GM18507 (cell line): Measurements from ENCODE around the gene TBC1D10A.

ENCODE experiments used
- DNase-seq: peaks from one replicate; pipeline ENCODE4 v3.0.0; 2011; ENCODE audit warnings: low read depth; ENCODE audit not compliant: insufficient read length; ENCODE audit errors: extremely low spot score
- FAIRE-seq: peaks from 2 replicates; lab custom pipeline; 2011; peaks lifted over from hg19 to GRCh38; lab: Jason Lieb, UNC

The TBC1D10A gene

DNA sequence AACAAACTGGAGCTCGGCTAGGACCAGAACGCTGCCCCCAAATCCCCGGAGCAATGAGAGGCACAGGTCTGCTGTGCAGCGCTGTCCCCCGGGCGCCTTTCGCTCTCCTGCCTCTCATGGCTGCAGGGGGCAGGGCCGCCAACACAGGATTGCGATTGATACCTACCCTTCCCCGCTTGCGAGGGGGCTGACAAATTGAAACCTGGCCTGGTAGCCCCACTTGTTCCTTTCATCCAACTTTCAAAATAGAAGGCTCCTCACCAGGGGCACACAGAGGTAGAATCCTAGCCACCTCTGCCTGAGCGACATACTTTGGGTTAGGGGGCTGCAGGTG, 36.8 kb downstream of the TBC1D10A start:
- DNase-seq, result no peak
- FAIRE-seq, result no peak

DNA sequence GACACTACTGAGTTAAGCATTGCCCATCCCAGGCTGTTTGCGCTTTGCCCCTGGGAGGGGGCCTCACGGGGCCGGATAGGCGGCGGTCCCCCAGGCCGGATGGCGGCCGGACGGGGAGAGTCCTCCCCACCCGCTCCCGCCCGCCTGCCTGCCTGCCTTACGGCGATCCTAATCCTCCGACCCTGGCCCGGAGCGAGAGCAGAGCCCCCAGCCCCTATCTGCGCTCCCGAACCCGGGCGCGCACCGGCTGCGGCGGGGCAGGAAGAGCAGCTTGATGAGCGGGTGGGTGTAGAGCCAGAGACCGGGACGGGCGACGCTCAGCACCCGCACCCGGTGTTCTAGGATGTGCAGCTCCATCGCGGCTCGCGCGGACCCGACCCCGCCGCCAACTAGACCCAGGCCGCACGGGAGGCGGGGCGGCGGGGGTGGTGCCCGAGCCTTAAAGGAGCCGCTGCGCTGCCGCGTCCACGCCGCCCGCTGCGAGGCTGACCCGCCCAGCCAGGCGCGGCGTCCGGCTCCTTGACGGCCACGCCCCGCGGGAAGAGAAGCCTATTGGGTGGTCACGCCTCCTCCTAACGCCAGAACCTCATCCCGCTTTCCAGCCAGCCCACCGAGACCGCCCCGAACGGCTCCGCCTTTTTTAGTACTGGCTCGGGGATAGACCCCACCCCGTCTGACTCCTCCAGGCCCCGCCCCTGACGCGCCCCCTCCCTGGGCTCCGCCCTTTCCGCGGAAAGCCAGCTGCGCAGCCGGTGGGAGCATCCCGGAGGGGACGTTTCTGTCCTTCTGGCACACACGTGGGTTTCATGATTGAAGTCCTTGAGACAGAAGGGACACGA, 37.4 kb downstream of the TBC1D10A start, which contains the start of gene CASTOR1:
Gene CASTOR1 (minus strand): TSS at position 365 of the 839 bp plus-strand sequence. CDS start 8 bp downstream, at position 357.
- DNase-seq, result peak; percentile 92
- peak; percentile 95 for FAIRE-seq

DNA sequence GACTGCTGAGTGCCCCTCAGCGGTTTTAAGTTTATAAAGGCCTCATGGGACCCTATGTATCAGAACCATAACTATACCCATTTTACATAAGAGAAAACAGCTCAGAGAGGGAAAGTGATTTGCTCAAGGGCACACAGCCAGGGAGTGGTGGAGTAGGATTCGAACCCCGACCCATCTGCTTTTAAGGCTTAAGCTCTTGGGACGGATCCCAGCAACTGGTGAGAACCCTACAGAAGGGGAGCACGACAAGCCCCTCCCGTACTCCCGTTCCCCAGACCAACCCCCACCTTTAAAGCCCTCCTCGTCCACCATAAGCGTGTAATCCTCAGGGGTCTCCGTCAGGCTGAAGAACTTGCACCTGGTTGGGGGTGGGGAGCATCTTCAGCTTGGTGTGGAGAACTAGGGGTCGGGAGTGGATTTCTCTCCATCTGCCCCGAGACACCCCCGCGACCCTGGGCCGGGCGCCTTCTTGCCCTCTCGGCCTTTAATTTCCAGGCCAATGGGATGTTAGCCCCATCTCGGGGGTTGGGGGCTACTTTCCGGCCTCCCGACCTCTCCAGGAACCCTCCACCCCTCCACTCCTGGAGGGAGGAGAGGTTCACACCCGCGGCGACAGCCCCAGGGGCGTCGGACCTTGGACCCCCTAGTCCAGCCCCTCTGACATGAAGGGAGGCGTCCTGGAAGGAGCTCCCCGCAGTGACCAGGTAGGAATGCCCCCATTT, 38.2 kb downstream of the TBC1D10A start:
- no peak for FAIRE-seq

DNA sequence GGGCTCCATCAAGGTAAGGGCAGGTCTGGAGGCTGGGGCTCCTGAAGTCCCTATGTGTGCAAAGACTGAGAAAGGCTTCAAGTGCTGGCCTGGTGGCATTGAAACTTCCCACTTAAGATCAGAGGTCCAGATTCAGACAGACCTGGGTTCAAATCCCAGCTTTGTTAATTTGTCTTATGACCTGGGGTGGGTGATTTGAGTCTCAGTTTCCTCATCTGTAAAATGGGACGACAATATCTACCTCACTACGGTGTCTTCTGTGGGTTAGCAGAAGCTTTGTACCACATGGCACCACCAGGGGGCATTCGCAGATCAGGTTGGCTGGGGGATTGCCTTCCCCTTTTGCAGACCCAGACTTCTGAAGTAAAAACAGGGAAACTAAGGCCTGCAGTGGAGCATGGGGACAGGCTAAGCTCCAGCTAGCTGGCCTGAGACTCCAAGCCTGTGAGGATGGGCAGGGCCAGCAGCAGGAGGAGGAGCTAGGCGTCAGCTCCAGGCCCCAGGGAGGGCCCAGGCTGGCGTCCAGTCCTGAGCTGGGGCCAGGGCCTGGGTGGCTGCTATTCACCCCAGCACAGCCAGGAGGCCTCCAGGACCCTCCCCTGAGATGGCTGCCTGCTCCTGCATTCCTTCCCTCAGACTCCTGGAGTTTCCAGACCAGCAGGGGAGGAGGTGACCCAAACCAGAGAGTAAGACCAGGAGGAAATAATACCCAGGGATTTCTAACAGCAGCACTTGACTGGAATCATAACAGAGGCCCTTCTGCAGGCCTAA, 38.9 kb downstream of the TBC1D10A start:
- FAIRE-seq (peak; percentile 96), DNase-seq (no peak)

More for the DNA sequence above, 38.2 kb downstream of the TBC1D10A start:
- DNase-seq, result no peak

DNA sequence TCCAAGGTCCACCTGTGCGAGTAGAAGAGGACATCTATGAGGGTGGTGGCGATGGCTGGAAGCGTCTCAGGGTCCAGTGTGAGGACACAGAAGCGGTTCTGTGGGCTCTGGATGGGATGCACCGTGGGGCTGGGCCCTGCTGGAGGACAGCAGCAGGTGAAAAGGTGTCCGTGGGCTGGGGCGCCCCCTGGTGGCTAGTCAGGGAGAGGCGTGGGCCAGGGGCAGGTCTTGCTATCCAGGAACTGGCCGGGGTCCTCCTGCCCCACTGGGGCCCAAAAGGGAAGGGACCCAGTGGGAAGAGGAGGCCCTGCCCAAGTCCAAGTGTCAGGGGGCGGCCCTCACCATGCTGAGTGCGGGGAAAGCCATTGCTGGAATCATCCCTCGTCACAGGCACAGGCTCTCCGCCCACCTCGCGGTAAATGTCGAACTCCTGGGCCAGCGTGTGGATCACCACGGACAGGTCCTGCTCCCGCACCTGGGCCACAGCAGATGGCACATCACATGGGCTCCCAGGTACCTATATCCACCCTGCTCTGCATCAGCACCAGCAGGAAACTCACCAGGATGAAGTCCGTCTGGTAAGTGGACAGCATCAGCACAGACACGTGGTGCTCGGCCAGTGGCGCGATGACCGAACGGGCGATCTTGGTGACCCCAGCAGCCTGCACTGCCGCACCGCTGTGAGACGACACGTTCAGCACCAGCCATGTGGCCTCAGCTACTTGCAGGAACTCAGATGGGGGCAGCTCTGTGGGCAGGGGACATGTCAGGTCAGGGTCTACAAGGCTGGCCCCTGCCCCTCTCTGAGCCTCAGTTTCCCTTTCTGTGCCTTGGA, 39.7 kb downstream of the TBC1D10A start:
- DNase-seq, result no peak
- peak; percentile 66 for FAIRE-seq

DNA sequence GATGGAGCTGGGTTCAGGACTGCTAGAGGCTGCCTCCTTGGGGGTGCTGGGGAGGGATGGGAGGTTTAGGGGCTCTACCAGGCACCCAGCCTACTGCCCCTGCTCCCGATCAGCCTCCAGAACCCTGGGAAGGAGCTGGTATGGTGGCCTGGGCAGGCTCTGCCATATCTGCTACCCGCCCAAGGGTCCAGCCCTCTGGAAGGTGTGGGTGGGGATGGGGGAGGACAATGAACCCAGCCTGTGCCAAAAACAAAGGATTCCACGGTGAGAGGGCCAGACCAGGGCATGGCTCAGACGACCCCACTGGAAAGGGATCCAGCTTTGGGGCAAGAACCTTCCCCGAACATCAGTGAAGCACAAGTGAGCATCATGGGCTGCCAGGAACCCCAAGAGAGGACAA, 40.4 kb downstream of the TBC1D10A start:
- DNase-seq, result no peak
- no peak for FAIRE-seq

DNA sequence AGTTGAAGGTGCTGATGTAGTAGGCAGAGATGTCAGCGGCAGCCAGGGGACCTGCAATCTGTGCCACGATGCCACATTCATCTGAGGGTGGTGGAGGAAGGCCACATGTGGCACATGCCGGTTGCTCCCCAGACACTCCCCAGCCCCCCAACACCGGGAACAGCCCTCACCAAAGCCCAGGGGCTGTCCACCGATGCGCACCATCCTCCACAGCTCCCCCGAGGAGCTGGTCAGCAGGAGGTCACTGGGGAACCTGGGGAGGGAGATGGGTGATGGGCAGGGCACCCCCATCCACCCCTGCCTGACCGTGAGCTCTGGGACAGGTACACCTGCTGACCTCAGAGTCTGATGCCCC, 40.9 kb downstream of the TBC1D10A start:
- FAIRE-seq (no peak), DNase-seq (no peak)

DNA sequence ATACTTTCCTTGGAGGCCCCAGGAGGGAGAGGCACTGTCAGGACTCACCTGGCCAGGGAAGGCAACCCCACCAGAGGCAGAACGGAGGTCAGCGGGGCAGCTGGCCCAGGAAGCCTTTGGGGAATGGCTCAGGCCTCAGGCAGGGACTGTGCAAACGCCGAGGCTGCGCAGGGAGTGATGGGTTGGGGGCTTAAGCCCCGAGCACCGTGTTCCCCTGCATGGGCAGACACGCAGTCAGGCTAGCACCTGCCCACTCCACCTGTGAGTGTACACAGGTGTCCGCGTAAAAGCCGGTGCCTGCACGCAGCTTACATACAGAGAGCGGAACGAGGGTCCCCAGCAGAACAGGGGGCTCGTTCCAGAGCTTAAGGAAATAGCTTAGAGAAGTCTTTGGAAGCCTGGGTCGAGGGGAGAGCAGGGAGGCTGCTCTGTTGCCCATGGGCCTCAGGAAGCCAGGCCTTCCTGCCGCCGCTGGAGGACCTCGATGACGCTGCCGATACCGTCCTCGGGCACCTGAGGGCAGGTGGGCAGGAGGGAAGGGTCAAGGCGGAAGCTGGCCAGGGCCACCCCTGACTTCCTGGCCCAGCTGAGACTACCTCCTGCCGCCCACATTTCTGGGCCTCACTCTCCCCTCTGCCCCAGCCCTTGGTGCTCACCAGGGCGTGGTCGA, 41.4 kb downstream of the TBC1D10A start:
- DNase-seq (no peak), FAIRE-seq (no peak)

DNA sequence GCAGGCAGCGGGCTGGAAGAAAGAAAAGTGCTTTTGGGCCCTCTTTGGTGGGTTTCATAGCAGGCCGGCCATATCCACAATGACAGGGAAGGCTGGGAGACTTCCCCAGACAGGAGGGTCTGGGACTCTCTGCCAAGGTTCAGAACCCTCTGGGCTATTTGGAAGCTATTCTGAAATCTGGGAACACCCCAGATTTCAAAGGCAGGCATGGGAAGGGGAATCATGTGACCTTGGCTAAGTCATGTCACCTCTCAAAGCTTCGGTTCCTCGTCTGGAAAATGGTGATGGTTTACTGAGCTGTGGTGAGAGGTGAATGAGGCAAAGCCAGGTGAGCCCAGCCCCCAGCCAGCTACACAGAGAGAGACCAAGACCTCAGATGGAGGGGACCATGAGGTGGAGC, 42.1 kb downstream of the TBC1D10A start:
- DNase-seq (no peak), FAIRE-seq (no peak)

DNA sequence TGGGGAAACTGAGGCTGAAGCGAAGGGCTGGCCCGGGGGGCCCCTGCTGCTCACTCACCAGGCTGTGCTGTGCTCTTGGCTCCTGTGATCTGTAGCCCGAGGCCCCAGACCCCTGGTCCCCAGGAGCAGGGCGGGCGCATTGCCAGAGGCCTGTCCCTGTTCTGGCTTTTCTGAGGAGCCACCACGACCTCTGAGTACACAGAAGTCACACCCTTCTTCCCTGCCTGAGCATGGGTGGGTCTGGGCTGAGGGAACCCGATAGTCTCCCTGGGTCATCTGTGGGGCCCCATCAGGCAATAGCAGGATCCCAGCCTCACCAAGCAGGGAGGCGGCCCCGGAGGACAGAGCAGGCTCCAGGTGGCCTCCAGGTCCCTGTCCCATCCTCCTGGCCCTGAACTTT, 42.6 kb downstream of the TBC1D10A start:
- DNase-seq, result no peak
- FAIRE-seq, result no peak

DNA sequence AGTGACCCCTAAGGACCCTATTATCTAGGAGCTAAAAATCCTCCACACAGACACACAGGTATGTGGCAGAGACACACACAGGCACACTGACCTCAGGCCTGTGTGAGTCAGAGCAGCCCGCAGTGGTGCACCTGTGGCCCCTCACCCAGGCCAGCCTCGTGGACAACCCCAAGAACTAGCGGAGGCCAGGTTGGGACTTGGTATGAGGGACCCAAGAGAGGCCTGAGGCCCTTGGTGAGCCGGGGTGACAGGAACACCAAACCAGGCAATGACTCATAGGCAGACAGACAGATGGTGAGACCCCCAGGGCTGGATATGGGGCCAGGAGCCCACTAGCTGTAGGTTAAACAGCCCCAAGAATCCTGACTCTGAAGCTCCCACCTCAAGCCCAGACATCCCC, 43.4 kb downstream of the TBC1D10A start:
- DNase-seq, result no peak
- FAIRE-seq, result no peak

DNA sequence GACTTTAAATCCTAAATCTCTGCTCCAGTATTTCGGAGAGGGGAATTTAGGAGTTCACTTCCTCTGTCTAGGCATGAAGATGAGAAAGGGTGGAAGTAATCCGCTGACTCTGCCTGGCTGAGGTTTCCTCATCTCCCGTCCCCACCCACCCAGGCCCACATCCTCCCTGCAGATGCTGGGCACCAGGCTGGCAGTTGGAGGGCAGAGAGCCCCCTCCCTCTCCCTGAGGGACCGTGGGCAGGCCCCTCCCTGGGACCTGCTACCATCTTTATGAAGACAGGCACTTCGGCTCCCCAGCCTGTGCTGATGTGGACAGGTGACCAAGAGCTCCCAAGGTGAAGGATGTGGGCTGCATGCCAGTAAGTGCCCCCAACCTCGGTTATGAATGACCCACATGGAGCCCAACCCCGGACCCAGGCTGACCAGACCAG, 44.1 kb downstream of the TBC1D10A start:
- DNase-seq, result no peak
- FAIRE-seq, result no peak

DNA sequence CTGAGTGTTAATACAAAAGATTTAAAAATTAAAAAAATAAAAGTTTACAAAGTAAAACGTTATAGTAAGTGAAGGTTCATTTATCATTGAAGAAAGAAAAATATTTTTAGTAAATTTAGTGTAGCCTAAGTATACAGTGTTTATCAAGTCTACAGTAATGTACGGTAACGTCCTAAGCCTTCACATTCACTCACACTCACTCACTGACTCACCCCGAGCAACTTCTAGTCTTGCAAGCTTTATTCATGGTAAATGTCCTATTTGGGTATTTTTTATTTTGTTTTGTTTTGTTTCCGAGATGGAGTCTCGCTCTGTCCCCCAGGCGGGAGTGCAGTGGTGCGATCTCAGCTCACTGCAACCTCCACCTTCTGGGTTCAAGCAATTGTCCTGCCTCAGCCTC, 46.2 kb downstream of the TBC1D10A start:
- no peak for FAIRE-seq
- DNase-seq, result no peak

DNA sequence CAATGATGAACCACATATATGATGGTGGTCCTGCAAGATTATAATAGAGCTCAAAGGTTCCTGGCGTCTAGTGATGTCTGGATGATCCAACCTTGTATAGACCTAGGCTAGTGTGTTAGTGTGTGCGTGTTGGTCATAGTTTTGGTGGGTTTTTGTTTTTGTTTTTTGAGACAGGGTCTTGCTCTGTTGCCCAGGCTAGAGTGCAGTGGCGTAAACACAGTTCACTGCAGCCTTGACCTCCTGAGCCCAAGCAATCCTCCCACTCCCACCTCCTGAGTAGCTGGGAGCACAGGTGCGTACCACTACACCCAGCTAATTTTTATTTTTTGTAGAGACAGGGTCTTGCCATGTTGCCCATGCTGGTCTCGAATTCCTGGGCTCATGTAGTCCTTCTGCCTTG, 46.8 kb downstream of the TBC1D10A start:
- DNase-seq, result no peak
- FAIRE-seq, result no peak

DNA sequence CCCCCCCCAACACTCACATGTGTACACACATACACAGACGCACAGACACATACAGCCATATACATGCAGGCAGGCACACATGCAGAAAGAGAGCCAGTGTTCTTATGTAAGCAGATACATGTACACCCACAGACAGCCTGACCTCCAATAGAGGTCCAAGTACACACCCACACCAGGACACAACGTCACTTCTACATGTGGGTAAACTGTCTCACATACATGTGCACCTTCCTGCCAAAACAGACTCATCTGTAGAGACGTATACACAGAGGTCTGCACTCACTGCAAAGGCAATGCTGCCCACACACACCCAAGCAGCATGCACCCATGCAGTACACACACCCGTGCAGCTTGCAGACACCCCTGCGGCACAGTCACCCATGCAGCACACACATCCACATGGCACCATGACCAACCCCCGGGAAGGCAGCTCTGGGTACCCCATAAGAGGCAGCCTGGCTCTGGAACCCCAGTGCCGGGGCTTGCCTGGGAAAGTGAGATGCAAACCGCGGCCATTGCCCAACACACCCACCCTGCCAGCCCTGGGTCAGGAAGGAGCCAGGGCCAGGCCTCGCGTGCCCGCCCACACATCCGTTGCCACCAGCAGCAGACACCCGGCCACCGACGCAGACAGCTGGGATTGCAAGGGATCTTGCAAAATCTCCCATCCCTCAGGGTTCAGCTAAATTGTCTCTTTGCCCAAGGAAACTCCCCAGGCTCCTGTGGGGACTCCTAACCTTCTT, 47.5 kb downstream of the TBC1D10A start:
- DNase-seq, result no peak
- no peak for FAIRE-seq

DNA sequence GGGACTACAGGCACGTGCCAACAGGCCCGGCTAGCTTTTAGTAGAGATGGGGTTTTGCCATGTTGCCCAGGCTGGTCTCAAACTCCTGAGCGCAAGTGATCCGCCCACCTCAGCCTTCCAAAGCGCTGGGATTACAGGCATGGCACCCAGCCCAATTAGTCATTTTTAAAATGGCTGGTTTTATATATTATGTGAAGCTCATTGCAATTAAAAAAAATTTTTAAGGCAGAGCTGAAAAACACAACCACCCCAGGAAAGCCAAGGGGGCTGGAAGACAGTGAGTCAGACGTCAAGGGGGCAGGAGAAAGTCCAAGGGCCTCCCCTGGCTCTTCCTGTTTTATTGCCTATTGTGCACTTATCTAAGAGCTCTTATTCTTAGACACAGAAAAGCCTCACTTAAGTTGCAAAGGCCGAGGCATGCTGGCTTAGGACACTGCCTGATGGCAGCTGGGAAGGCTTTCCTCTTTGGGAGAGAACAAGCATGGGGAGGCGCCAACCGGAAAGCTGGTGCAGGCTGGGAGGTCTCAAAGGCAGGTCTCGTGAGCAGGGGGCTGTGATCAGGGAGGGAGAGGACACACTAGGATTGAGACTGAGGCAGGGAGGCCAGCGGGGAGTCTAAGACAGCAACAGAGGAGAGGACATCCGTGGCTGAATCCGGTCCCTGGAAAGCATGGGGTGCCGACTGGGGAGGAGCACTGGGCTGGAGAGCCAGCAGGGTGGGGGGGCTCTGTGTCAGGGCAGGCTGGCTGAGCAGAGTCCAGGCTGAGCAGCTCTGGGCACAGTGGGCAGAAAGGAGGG, 49.0 kb downstream of the TBC1D10A start:
- DNase-seq, result no peak
- FAIRE-seq, result no peak

DNA sequence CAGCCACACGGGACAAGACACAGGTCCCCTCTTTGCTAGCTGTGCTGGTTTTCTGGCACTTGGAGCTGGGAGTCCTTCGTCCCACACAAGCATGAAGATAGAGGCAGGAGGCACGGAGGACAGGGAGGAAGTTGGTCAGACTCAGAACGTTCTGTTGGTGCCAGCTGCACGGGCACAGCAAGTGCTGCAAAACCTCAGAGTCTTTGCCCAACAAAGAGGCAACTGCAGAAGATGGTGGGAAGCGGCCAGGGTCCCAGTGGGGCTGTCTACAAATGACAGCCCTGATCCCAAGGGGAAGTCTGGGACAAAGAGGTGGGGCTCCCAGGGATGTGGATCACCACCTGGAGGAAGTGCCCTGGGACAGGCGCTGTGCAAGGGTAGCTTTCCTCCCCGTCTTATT, 50.7 kb downstream of the TBC1D10A start:
- FAIRE-seq (no peak), DNase-seq (no peak)

DNA sequence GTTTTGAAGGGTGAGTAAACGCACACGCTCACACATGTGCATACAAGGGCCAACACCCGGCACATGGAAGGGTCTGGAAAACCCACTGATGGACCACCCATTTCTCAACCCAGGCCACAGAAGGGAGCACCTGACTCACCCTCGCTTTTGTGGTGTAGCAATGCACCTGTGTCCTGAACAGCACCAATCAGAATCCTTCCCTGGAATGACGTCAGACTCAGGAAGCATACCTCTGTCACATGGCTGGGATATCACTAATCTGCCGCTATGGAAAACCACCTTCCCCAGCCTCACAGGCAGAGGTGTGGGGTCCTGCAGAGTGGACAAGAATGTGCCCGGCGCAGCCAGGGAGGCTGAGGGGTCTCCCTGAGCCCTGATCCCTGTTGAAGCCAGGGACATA, 51.1 kb downstream of the TBC1D10A start:
- no peak for FAIRE-seq
- DNase-seq, result no peak
